Stimulated activated naive CD8-positive, alpha-beta T cell treated with anti-CD3 and anti-CD28 coated beads, Interleukin-15, Interleukin-2, amounts not matched to agents 100 U/mL and 50 U/mL, for 24 hours (primary cell): ENCODE data around the gene THAP4.

ENCODE experiments used
- ATAC-seq: fragments of 150-1000 bp; cut with Tn5 transposase; one replicate; pipeline ENCODE4 v1.10.0; 2021
- DNase-seq: peaks from one replicate; pipeline ENCODE4 v3.0.0; 2021

The THAP4 gene, protein sequence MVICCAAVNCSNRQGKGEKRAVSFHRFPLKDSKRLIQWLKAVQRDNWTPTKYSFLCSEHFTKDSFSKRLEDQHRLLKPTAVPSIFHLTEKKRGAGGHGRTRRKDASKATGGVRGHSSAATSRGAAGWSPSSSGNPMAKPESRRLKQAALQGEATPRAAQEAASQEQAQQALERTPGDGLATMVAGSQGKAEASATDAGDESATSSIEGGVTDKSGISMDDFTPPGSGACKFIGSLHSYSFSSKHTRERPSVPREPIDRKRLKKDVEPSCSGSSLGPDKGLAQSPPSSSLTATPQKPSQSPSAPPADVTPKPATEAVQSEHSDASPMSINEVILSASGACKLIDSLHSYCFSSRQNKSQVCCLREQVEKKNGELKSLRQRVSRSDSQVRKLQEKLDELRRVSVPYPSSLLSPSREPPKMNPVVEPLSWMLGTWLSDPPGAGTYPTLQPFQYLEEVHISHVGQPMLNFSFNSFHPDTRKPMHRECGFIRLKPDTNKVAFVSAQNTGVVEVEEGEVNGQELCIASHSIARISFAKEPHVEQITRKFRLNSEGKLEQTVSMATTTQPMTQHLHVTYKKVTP

DNA sequence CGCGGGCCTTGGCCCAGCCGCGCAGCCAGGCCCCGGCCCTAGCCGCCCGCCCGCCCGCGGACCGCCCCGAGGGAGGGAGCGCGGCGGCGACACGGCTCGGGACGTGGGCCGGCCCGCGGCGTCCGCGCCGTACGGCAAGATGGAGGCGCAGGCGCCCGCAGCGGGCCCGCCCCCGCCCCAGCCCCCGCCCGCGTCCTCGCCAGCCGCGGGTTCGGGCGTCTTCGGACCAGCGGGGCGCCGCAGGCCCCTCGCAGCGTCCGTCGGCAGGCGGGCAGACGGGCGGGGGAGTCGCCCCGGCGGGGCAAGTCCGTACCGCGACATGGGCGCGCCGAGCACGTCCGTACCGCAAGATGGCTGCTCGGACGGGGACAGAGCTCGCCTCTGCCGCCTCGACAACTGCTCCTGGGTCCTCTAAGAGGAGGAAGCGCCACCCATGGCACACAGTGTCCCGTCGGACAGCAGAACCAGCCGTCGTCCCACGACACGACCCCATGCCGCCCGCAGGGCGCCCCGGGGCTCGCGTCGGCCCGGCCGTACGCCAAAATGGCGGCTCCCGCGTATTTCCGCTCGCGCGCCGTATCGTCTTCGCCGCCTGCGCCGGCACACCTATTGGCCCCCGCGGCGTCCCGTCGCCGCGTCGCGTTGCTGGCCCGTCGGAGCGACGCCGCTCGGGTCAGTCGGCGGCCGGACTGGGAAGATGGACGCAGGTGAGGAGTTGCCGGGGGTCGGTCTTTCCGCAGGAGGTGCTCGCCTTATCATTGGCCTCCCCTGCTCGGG, at the start of gene THAP4, which contains the start of gene ATG4B:
Gene THAP4 (minus strand): TSS at position 141 of the 777 bp plus-strand sequence. CDS start 141 bp downstream, outside the sequence.
Gene ATG4B (plus strand): TSS at position 676 of the 777 bp plus-strand sequence. CDS start 22 bp downstream, at position 698.
- DNase-seq (peak; percentile 85), ATAC-seq (peak; percentile 68)

DNA sequence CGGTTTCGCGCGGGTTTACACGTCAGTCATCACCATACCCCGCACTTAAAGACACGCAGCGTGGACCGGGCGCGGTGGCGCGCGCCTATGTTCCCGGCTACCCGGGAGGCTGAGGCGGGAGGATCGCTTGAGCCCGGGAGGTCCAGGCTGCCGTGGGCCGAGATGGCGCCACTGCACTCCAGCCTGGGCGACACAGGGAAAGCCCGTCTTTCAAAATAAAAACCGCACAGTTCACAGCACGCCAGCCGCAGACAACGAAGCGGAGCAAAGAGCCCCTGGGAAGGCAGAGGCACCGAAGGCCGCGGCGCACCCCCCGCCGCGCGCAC, 49.3 kb upstream of the THAP4 start:
- DNase-seq (peak; percentile 40), ATAC-seq (no peak)

DNA sequence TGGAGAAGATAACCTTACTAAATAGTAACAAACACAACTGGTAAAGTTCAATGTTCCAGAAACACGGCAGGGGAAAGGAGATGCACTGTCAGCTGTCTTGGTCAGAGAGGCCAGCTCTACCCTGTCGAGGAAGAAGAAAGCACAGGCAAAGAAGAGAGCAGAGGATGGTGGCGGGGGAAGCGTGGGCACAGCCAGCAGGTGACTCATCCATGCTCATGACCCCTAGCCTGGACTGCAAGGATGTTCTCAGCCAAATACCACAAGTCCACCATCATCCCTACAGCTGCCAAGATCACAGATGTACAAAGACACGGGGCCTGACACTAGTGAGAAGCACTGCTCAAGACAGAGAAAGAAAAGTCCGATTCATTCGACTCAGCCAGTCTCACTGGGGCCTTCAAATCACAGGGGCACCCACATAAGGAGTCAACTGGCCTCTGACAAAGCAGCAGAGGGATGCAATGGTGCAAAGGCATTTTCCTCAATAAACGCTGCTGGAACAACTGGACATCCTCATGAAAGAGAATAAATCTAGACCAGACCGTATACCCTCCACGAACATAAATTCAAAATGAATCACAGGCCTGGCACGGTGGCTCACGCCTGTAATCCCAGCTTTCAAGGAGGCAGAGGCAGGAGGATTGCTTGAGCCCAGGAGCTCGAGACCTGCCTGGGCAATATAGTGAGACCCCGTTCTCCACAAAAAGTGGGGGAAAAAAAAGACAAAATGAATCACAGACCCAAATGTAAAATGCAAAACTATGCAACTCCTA, 44.1 kb upstream of the THAP4 start:
- ATAC-seq (no peak), DNase-seq (no peak)

DNA sequence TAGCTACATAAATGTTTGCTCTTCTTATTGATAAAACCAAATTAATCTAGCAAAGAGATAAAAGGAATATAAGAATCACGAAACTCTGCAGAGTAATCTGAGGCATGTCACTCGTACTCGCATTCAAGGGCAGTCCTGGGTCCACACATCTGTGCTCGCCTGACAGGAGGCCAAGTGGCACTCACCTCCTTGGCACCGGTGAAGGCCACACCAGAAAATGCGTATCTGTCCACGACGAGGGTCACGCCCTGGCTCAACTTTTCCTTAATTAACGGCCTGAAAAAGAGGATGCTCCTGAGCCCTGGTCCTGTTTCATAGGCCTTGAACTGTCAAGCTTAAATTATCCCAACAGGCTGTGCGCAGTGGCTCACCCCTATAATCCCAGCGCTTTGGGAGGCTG, 43.1 kb upstream of the THAP4 start:
- no peak for DNase-seq
- ATAC-seq = no peak

DNA sequence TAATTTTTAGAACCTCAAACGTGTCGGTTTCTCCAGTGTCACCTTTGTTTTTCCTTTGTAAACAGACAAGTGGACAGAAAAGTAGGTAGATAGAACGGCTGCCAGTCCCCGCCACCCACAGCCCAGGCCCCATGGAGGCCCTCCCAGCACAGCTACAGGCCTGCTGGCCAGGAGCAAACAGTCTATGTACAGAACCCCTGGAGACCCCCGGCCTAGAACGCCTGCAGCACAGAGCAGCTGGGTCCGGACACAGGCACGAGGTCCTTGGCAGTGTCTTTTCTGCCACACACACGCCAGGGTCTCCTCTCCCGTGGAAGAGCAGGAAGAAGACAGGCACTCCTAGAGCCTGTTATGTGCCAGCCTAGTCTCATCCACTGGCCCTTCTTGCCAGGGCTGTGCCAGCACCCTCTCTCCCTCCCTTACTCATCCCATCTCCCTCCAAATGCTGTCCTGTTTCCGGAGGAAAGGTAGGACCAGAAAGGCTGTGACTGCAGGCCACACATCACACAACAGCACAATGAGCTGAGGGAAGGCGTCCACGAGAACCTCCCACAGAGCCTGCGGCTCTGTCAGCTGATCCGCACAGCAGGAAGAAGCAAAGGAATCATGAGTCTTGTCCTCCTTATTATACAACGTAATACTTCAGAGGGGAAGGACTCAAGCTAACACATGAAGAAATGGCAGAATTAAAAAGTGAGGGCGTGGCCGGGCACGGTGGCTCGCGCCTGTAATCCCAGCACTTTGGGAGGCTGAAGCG, 42.0 kb upstream of the THAP4 start:
- no peak for DNase-seq
- ATAC-seq = no peak

DNA sequence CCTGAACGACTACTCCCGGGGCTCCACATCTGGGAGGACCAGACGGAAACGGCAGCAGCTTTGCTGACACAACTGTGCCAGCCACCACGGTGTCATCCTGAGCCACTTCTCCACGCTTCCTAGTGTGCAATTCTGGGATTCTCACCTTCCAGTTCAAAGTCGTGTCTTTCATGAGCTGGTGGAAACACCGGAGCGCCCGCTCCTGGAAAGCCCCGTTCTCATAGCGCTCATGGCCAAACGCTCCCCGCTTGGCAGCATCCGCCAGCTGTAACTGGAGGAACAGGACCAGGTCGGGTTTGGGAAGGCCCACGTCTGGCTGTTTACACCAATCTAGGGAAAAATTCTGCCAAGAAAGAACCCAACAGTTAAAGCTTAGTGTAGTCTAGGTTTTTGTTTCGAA, 41.3 kb upstream of the THAP4 start:
- no peak for ATAC-seq
- no peak for DNase-seq

DNA sequence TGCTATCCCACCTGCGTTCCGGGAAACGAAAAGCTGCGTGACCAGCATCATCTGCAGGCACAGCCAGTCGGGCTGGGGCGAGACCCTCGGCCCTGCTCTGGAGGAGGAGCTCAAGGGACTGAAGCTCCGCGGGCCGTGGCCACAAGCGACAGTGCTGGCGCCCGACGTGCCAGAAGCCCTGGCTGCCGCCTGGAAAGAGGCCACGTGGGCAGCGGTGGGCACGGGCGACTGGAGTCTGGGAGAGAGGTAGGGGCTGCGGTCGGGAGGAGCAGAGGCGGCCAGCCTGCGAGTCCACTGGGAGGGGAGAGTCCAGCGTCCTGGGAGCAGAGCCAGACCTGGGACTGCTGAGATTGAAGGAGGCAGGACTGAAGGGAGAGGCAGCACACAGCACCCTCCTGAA, 40.4 kb upstream of the THAP4 start:
- DNase-seq (no peak), ATAC-seq (no peak)

DNA sequence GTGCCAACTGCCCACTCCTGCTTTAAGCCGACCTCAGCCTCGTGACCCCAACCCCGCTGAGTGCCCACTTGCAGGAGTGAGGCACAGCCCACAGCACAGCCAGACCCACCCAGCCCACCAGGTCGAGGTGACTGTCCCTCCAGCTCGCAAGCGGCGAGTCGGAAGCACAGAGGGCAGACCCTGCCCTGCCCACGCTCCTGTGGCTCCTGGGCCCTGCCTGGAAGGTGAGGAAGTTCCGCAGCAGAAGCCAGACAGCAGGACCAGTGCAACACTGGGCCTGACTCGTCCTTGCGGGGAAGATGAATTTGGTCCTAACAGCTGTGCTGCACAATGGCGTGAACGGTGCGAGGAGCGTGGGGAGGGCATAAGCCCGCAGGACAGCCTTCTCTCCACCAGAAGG, 39.7 kb upstream of the THAP4 start:
- ATAC-seq = no peak
- no peak for DNase-seq

DNA sequence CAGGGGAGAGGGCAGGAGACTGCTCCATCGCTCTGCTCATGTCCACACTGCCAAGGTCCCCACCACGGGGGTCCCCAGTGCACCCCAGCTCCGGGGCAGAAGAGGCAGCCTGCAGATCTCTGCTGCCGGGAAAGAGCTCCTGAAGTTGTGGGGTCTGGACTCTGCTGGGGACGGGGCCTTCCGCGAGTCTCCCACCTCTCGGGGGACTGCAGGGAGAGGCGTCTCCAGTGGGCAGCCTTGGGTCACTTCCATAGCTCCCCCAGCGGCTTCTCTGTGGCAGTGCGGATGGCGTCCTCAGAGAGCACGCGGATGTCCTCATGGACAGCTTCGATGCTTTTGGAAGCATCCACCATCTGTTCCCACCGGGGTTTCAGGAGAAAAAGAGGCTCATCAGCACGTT, 38.9 kb upstream of the THAP4 start:
- ATAC-seq (no peak), DNase-seq (no peak)

DNA sequence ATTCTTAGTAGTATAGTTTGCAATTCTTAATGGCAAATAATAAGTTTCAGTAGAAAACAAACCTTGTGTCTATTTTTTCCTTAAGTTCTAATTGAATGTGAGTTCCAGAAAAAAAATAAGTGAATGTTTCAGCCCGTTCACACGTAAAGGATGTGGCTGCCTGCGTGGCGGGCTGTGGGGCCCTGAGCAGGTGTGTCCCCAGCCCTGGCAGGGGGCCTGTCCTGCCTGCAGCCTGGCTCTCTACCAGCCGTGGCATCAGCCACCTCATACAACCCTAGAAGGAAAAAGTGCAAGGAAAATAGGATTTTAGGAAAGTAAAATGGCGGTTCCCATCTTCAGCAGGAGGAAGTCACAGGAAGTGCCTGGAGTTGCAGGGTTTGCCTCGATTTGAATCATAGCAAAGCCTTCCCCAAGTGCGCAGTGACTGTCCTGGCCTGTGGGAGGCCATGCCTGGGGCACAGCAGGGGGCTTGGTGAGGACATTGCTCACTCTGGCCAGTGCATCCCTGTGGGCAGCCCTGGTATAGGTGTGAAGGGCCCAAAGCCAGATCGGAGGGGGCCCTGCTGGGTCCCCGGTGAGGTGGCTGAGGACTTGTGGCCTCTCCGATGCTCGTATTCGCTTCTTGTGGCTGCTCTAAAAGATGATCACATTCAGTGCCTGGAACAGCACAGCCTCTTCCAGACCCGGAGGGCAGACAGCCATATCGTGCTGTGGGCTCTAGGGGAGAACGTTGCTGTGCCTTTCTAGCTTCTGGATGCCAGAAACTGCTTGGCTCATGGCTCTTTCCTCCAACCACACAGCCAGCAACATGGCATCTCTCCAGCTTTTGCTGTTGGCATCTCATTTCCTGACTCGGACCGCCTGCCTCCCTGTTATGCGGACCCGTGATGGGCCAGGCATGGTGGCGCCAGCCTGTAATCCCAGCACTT, 37.1 kb upstream of the THAP4 start:
- no peak for ATAC-seq
- DNase-seq = no peak

DNA sequence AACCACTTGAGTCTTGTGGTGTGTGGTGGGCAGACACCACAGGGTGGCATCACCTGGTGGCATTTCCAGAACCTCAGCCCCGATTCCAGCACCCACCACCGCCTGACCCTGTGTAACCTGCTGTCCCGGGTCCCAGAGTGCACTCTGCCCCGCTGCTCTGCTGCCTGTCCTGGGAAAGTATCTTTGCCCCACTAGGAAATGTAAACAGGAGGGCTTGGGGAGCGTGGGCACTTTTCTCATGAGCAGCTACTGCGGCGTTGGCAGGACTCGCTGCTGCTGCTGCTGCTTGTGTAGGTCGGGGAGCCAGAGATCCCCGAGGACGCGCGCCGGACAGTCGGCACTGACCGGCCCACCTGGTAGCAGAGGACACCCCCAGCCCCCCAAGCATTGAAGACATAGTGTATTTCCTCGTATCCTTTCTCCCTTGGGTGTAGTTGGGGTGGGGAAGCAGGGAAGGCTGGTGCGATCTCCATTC, 36.3 kb upstream of the THAP4 start:
- DNase-seq (peak; percentile 17), ATAC-seq (no peak)

DNA sequence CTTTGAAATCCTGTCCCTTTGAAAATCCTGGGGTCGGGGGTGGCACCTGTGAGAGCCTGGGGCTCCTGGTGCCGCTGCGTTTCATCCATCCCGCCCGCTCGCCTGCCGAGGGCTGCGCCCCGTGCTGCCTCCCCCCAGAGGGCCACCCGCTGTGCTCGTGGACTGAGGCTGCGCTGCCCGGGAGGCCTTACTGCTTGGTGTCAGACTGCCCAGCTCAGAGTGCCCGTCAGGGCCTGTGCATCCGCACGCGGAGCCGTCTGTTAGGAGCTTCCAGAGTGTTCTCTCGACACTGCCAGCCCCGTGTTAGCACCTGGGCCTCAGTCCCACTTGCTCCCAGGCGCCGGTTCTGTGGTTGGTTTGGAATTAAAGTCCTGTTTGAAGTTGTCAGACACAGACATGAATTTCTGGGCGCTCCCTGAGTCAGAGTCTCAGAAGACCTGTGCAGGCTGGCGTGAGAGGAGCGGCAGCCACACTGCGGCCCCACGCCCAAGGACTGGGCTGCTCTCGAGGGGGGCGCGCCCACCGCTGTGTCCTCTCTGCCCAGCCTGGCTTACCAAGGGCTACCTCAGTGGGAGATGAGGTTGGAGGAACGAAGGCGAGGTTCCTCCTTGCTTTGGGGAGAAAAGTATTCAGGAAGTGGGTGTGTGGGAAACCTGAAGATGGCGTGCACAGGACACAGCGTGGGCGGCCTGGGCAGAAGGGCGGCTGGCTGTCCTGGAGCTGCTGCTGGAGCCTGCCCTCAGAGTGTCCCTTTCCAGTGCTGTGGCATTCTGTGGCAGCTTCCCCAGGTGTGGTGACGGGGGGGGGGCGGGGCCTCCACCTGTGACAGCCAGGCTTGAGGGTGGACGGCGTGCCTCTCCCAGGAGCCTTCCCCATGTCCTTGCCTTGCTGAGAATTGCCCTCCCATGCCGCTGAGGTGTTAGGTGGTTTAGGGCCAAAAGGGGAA, 35.6 kb upstream of the THAP4 start:
- DNase-seq = no peak
- no peak for ATAC-seq

DNA sequence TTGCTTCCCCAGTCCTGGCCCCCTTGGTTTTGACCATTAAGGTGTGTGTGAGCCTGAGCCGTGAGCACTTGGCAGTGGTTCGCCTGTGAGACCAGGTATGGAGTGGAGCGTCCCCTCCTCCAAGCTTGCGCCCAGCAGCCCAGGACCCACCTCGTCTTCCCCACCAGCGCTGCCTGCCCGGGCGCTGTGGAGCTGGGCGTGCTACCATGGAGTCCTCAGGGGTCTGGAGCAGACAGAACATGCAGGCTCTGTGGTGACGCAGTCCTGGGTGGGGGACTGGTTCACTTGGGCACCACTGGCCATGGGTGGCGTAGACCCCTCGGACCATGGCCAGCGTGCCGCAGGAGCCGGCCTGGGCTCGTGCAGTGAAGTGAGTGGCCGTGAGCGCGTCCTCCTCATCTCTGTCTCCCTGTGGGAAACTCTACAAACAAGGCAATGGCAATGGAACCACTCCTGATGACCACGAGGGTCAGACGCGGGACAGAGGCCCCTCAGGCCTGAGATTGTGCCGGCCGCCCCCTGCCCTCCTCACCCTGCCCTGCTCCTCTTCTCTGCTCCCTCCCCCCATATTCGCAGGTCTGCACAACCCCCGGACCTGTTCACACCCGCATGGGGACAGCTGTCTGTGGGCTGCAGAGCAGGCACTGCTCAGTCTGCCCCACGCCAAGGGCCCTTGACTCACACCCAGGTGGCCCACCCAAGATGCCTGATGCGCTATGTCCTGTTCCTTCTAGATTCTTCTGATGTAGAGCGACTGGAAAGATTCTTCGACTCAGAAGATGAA, 34.7 kb upstream of the THAP4 start:
- ATAC-seq (no peak), DNase-seq (no peak)

DNA sequence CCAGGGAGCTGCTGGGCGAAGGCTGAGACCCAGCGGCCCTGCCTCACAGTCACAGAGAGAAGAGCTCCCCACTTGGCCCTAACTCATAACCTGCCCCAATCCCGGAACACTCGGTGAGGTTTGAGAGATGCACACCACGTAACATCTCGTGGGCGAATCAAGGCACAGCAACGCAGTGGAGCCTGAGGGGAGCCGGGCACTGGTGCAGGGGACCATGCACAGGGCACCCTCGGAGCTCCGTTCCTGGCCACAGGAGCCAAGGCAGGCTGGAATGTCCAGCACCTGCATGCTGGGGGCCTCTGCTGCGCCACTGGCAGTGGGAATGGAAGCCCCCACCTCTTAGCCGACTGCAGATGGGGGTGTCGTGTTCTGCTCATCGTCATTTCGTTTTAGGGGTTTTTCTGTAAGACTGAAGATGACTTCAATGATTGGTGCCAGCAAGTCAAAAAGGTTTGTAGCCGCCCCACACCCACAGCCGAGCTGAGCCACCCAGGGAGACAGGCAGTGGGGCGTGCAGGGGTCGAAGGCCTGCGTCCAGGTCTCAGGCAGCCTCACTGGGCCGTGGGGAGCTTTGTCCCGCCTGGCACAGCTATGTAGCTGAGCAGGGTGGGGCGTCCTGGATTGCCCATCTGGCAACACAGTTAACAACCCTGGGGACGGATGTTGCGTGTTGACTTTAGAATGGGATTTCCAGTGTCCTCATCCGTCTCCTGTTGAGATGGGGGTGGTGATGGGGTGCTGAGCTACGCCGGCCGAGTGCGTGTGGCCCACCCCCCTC, 33.6 kb upstream of the THAP4 start:
- ATAC-seq = no peak
- no peak for DNase-seq

DNA sequence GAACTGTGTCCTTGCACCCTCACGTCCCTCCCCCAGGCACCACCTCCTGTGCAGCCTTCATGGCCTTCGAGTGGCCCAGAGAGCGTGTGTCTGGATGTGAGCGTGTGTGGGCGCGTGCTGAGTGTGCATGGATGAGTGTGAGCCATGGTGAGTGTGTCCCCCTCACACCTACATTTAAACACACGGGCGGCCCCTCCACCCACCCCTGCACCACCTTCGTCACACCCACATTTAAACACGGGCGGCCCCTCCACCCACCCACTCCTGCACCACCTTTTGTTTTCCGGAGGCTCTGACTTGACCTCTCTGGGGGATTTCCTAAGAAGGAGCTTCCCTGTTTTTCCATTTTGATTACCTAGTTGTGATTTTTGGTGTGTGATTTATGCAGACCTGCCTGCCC, 31.9 kb upstream of the THAP4 start:
- DNase-seq = no peak
- no peak for ATAC-seq

DNA sequence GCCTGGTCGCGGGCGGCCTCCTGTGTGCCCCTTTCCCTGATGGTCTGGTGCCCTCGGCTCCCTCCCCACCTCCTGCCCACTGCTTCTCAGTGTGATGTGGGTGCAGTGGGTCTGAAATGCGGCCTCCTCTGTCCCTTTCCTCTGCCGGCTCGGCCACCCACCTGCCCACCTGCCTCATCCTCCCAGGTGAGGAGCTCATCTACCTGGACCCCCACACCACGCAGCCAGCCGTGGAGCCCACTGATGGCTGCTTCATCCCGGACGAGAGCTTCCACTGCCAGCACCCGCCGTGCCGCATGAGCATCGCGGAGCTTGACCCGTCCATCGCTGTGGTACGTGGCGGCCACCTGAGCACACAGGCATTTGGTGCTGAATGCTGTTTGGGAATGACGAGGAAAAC, 31.4 kb upstream of the THAP4 start:
- ATAC-seq (no peak), DNase-seq (no peak)

DNA sequence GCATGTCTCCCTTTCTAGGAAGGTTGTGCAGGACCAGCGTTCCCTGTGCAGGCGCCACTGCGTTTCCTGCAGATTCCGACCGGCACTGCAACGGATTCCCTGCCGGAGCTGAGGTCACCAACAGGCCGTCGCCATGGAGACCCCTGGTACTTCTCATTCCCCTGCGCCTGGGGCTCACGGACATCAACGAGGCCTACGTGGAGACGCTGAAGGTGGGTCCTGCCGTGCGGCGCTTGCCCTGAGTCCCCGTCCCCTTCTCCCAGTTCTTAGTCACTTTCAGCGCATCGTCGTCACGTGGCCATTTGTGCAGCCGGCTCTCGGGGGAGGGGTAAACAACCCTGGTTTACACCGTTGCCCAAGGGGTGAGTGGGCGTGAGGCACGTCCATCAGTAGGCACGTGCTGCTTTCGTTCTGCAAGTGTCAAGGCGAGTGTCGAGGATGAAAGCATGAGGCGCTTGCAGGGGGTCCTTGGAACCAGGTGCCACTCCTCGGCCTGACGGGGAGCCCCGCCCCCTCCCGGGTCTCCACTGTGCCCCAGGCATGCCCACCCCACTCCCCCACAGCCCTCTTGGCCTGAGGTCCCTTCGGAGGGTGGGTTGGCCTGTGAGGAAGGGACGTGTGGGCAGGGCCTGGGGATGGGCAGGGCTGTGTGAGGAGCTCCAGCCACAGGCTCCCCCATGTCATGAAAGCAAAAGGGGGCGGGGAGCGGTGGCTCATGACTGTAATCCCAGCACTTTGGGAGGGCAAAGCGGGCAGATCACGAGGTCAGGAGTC, 29.9 kb upstream of the THAP4 start:
- ATAC-seq (no peak), DNase-seq (no peak)
